22Rv1 (cell line): ENCODE measurements around the gene EYS.

Experiments used
- H3K27ac ChIP-seq: fragments of 450-650 bp; 2 replicates; pipeline ENCODE4 v1.5.1; 2017
- ZFX ChIP-seq: fragments of 450-650 bp; IDR thresholded peaks from 2 replicates; pipeline ENCODE4 v1.6.1; 2017; ENCODE audit warnings: antibody characterized with exemption, borderline replicate concordance
- TF ChIP-seq, protein P1 (sequence below): fragments of 450-650 bp; IDR thresholded peaks from 2 replicates; pipeline ENCODE4 v1.5.1; 2017; ENCODE audit warnings: mild to moderate bottlenecking

Gene EYS

DNA sequence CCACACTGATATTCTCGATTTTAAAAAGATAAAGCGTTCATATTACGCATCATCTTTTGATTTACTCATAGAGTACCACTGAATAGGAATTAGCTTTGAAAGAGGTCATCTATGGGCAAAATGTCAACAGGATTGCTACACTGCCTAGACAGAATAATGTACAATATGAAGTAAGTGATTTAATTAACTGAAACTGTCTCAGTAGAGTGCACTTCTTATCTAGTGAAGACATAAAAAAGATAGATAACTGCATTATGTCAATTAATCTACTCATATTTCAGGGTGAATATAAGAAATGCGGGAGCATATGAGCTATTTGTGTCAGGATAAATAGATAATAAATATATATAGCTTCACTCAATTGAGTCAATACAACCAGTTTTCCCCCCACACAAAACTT is 723.9 kb downstream of the EYS start:
- no peak overlapping the region for H3K27ac ChIP-seq
- TF ChIP-seq ZFX, result no peak
- TF ChIP-seq, protein P1, sequence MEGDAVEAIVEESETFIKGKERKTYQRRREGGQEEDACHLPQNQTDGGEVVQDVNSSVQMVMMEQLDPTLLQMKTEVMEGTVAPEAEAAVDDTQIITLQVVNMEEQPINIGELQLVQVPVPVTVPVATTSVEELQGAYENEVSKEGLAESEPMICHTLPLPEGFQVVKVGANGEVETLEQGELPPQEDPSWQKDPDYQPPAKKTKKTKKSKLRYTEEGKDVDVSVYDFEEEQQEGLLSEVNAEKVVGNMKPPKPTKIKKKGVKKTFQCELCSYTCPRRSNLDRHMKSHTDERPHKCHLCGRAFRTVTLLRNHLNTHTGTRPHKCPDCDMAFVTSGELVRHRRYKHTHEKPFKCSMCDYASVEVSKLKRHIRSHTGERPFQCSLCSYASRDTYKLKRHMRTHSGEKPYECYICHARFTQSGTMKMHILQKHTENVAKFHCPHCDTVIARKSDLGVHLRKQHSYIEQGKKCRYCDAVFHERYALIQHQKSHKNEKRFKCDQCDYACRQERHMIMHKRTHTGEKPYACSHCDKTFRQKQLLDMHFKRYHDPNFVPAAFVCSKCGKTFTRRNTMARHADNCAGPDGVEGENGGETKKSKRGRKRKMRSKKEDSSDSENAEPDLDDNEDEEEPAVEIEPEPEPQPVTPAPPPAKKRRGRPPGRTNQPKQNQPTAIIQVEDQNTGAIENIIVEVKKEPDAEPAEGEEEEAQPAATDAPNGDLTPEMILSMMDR, result no peak

- H3K27ac ChIP-seq, result no peak overlapping the region
These were observed 733.9 kb downstream of the EYS start for GRCh38 chr6:64973142-64973541.

GRCh38 chr6:64969139-64969538 is 737.9 kb downstream of the EYS start:
- no peak overlapping the region for H3K27ac ChIP-seq
- no peak for TF ChIP-seq ZFX
- TF ChIP-seq, protein P1, result no peak

More at GRCh38 chr6:64973142-64973541, 733.9 kb downstream of the EYS start:
- no peak for TF ChIP-seq ZFX
- TF ChIP-seq, protein P1, result no peak

DNA sequence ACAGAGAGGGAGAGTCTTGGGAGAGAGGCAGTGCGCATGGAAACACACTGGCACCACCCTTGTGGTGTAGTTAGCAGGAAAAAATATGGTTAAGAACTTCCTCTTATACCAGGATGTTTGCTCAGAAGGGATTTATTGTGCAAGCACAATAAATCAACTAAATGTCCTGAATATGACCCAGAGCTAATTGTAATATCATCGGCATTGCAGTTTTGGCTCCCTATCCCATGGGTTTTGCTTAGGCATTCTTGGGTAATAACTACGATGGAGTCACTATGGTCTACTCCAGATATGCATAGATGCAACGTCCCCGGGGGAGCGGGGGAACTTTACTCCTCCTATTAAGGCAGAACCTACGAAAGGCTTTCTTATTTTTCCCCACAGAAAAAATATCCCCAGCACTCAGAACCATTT is 751.6 kb downstream of the EYS start:
- TF ChIP-seq ZFX, result no peak
- TF ChIP-seq, protein P1, result no peak
- no peak overlapping the region for H3K27ac ChIP-seq

- TF ChIP-seq, protein P1, result no peak
- no peak for TF ChIP-seq ZFX
- no peak overlapping the region for H3K27ac ChIP-seq
These were observed 757.8 kb downstream of the EYS start for GRCh38 chr6:64949257-64949656.

- TF ChIP-seq ZFX, result no peak
- TF ChIP-seq, protein P1, result no peak
These were observed 758.8 kb downstream of the EYS start for GRCh38 chr6:64948261-64948660.

DNA sequence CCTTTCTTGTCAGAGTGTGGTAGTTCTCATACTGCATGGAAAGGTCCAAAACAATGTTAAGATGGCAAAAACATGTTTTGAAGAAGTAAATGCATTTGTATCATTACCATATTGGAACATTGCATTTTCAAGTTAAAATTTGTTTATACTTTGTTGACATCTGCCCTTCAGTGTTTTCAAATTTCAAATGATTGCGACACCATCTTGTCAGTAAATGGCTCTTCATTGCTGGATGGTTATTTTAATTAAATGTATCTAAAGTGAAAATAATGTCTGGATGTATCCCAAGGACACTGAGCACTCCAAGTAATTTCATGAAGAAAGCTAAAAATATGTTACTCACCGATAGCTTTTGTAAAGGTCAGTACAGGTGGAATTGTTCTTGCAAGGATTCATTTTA is 761.6 kb downstream of the EYS start:
- no peak overlapping the region for H3K27ac ChIP-seq
- no peak for TF ChIP-seq ZFX
- TF ChIP-seq, protein P1, result no peak

More at GRCh38 chr6:64948261-64948660, 758.8 kb downstream of the EYS start:
- H3K27ac ChIP-seq, result no peak overlapping the region
